ENCODE measurements around the gene CEPT1.

GRCh38 chr1:111198836-111199235 is 58.8 kb downstream of the CEPT1 start:
- TF ChIP-seq CTCF (IDR thresholded peaks at IDR 0.05) (no peak), POLR2A (IDR thresholded peaks at IDR 0.05) (no peak), EP300 (IDR thresholded peaks at IDR 0.05) (no peak)

All from tibial nerve (tissue), 4 donors.